Measurements from ENCODE around the gene GC. TPM values are rescaled to one million over a fixed set of nuclear protein-coding genes. Genes with fewer than 3 reads are reported as not detected.

Gene GC
- total and polyA plus RNA-seq, 9 of the 15 experiments (the other 6 are each of a cell fraction or from before 2014, with no cell fraction given): 0.44 TPM; not detected in 8

GRCh38 chr4:71769434-71769833 lies 14.4 kb downstream of the GC start:
- Histone ChIP-seq H3K9ac (ENCODE audit: insufficient read depth in 1 of 2, low read depth in 2 of 2, low read length in 2 of 2) (no peak overlapping the region), H3K27me3 (ENCODE audit: control insufficient read depth in 2 of 2, insufficient read depth in 2 of 2, low read length in 2 of 2) (no peaks in the 10 kb centered on the region), H3K27ac (ENCODE audit: extremely low read depth, low read depth, low read length) (no peak overlapping the region), H3K4me1 (replicated peaks in 1 of 2; ENCODE audit: control insufficient read depth in 2 of 2, insufficient read depth in 2 of 2, low read length in 2 of 2) (no peaks in the 10 kb centered on the region), H2AFZ (ENCODE audit: low read depth, low read length) (no peak overlapping the region), H3K4me2 (ENCODE audit: insufficient read depth, low read length) (no peak overlapping the region), H3K36me3 (ENCODE audit: control insufficient read depth, insufficient read depth, low read length) (no peaks in the 10 kb centered on the region), H3K9me1 (ENCODE audit: control insufficient read depth, insufficient read depth, low read length) (no peaks in the 10 kb centered on the region), H3K9me3 (replicated peaks; ENCODE audit: control insufficient read depth, insufficient read depth, low read depth, low read length) (no peaks in the 10 kb centered on the region), H3K4me3 (no peak overlapping the region), H3K79me2 (ENCODE audit: control insufficient read depth, insufficient read depth, low read length) (no peaks in the 10 kb centered on the region), H4K20me1 (replicated peaks; ENCODE audit: control insufficient read depth, insufficient read depth, low read length) (no peaks in the 10 kb centered on the region)
- no TSS peak for BruUV-seq (replicated peaks)
- ATAC-seq (no peak), DNase-seq (ENCODE audit: extremely low read depth in 1 of 4, low spot score in 3 of 4) (no peak), FAIRE-seq (no peak)
- CTCF ChIA-PET (ENCODE audit: low intra/inter-chr PET ratio): no interaction called here
- WGBS (ENCODE audit: insufficient coverage, low coverage, missing lambda C conversion rate): 8% methylated on average over 3 of the region's 3 CpGs
- in situ Hi-C loops (cut with MboI): loop anchor here (25.0 kb wide), 2 partner anchors 168 to 518 kb away; no protein-coding TSS in a partner anchor
- intact Hi-C loops (cut with micrococcal nuclease): no loop called here
- POLR2A ChIA-PET: no interaction called here
- TF ChIP-seq, protein P1, sequence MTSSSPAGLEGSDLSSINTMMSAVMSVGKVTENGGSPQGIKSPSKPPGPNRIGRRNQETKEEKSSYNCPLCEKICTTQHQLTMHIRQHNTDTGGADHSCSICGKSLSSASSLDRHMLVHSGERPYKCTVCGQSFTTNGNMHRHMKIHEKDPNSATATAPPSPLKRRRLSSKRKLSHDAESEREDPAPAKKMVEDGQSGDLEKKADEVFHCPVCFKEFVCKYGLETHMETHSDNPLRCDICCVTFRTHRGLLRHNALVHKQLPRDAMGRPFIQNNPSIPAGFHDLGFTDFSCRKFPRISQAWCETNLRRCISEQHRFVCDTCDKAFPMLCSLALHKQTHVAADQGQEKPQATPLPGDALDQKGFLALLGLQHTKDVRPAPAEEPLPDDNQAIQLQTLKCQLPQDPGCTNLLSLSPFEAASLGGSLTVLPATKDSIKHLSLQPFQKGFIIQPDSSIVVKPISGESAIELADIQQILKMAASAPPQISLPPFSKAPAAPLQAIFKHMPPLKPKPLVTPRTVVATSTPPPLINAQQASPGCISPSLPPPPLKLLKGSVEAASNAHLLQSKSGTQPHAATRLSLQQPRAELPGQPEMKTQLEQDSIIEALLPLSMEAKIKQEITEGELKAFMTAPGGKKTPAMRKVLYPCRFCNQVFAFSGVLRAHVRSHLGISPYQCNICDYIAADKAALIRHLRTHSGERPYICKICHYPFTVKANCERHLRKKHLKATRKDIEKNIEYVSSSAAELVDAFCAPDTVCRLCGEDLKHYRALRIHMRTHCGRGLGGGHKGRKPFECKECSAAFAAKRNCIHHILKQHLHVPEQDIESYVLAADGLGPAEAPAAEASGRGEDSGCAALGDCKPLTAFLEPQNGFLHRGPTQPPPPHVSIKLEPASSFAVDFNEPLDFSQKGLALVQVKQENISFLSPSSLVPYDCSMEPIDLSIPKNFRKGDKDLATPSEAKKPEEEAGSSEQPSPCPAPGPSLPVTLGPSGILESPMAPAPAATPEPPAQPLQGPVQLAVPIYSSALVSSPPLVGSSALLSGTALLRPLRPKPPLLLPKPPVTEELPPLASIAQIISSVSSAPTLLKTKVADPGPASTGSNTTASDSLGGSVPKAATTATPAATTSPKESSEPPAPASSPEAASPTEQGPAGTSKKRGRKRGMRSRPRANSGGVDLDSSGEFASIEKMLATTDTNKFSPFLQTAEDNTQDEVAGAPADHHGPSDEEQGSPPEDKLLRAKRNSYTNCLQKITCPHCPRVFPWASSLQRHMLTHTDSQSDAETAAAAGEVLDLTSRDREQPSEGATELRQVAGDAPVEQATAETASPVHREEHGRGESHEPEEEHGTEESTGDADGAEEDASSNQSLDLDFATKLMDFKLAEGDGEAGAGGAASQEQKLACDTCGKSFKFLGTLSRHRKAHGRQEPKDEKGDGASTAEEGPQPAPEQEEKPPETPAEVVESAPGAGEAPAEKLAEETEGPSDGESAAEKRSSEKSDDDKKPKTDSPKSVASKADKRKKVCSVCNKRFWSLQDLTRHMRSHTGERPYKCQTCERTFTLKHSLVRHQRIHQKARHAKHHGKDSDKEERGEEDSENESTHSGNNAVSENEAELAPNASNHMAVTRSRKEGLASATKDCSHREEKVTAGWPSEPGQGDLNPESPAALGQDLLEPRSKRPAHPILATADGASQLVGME (CRISPR knock-in tag; IDR thresholded peaks at IDR 0.05): no peak
- no peak for TF ChIP-seq ZNF239 (CRISPR knock-in tag; IDR thresholded peaks at IDR 0.05)
- no peak for TF ChIP-seq NR4A1 (CRISPR knock-in tag; IDR thresholded peaks at IDR 0.05)
- no peak for TF ChIP-seq NR4A1 (tag; IDR thresholded peaks at IDR 0.05)
- TF ChIP-seq STAT6 (CRISPR knock-in tag; IDR thresholded peaks at IDR 0.05): no peak
- TF ChIP-seq RNF219 (CRISPR knock-in tag; IDR thresholded peaks at IDR 0.05): no peak
- TF ChIP-seq ZNF79 (CRISPR knock-in tag; IDR thresholded peaks at IDR 0.05; ENCODE audit: low read depth): no peak
- TF ChIP-seq ZNF583 (CRISPR knock-in tag; IDR thresholded peaks at IDR 0.05): no peak
- no peak for TF ChIP-seq ZNF224 (CRISPR knock-in tag; IDR thresholded peaks at IDR 0.05)
- no peak for TF ChIP-seq GTF2E2 (tag; IDR thresholded peaks at IDR 0.05)
- no peak for TF ChIP-seq RBM14 (IDR thresholded peaks at IDR 0.05; ENCODE audit: borderline replicate concordance, insufficient read depth, low read depth, low read length)
- TF ChIP-seq BCOR (IDR thresholded peaks at IDR 0.05): no peak
- TF ChIP-seq DNMT1 (IDR thresholded peaks at IDR 0.05): no peak
- no peak for TF ChIP-seq ZNF76 (CRISPR knock-in tag; IDR thresholded peaks at IDR 0.05; ENCODE audit: borderline replicate concordance)

Measured in K562 (cell line).